Loucy (cell line): Measurements from ENCODE around the gene WDR88.

Source experiments
- EZH2phosphoT487 ChIP-seq: fragments of 200-600 bp; IDR thresholded peaks from 2 replicates; pipeline ENCODE4 v1.6.1; 2018; ENCODE audit warnings: antibody characterized with exemption, mild to moderate bottlenecking, moderate library complexity, borderline replicate concordance
- TF ChIP-seq, protein P1 (sequence below): fragments of 200-600 bp; sonication (generic); conservative IDR thresholded peaks from 2 replicates; pipeline ENCODE4 v1.5.1; 2014; ENCODE audit warnings: mild to moderate bottlenecking, antibody characterized with exemption, low read length

DNA sequence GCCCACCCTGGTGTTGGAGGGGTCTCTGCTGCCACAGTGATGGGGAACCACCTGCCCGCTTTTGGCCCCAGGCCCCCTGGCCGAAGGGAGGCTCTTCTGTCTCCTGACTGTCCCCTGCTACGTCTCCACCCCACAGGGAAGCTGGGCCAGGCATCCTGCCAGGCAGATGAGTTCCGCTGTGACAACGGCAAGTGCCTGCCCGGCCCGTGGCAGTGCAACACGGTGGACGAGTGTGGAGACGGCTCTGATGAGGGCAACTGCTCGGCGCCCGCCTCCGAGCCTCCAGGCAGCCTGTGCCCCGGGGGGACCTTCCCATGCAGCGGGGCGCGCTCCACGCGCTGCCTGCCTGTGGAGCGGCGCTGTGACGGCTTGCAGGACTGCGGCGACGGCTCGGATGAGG, 73.2 kb downstream of the WDR88 start:
- TF ChIP-seq, protein P1, sequence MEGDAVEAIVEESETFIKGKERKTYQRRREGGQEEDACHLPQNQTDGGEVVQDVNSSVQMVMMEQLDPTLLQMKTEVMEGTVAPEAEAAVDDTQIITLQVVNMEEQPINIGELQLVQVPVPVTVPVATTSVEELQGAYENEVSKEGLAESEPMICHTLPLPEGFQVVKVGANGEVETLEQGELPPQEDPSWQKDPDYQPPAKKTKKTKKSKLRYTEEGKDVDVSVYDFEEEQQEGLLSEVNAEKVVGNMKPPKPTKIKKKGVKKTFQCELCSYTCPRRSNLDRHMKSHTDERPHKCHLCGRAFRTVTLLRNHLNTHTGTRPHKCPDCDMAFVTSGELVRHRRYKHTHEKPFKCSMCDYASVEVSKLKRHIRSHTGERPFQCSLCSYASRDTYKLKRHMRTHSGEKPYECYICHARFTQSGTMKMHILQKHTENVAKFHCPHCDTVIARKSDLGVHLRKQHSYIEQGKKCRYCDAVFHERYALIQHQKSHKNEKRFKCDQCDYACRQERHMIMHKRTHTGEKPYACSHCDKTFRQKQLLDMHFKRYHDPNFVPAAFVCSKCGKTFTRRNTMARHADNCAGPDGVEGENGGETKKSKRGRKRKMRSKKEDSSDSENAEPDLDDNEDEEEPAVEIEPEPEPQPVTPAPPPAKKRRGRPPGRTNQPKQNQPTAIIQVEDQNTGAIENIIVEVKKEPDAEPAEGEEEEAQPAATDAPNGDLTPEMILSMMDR, result no peak
- TF ChIP-seq EZH2phosphoT487, result no peak
